GM19099 (cell line): ENCODE measurements around the gene BTBD9.

Experiments used
- POLR2A ChIP-seq: IDR thresholded peaks from 3 replicates; pipeline ENCODE4 v1.6.1; 2011; ENCODE audit warnings: low read depth; ENCODE audit not compliant: insufficient read length; ENCODE audit errors: extremely low read depth

Gene BTBD9

GRCh38 chr6:38467566-38467965 is 172.2 kb downstream of the BTBD9 start:
- no peak for TF ChIP-seq POLR2A

GRCh38 chr6:38460186-38460585 is 179.5 kb downstream of the BTBD9 start:
- no peak for TF ChIP-seq POLR2A

DNA sequence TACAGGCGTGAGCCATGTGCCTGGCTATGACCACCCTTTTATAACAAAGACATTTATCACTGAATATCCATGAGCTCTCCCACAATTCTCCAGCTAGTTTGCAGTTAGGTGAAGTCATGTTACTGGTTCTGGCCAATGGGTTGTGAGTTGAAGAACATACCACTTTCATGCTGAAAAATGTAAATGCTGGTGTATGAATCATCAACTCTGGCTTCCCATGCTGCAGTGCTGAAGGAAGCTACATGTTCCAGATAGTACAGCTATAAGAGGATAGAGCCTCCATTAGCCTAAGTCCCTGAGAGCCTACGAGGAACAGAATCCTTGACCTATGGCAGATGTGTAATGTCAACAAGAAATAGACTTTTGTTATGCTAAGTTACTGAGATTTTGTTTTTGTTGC is 180.4 kb downstream of the BTBD9 start:
- TF ChIP-seq POLR2A = no peak

- no peak for TF ChIP-seq POLR2A
Observed at GRCh38 chr6:38453861-38454260, 185.9 kb downstream of the BTBD9 start.

DNA sequence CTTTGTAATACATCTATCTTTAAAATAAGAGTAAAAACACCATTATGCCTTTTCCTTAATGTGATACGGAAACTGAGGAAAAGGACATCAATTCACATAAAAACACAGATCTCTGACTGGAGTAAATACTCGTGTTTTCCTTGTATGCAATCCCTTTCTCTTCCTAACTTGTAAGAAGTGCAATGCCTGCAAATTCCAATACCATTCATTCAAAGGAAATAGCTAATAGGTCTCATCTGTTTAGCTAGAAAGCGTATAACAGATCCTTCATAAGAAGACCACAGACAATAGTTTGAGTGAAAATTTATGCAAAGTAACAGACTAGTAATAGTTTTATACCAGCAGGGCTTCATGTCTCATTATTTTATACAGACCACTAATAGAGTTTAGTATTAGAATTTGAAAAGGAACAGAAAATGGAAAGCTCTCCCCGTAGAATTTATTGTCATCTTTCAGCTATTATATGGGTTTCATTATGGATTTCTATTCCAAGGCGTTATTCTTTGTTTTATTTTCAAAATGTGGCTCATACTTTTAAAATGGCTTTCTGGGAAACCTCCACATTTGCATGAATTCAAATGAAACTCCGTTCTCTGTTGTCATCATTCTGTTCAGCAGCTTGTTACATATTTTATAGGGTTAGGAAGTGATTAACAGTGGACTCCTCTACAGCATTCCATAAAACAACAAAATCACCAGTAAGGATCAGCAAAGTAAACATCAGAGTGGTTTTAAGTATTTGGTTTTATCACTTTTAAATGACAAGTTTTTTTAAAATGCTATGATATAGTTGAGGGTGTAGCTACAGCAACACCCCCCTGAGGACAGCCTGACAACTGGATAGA is 186.7 kb downstream of the BTBD9 start:
- no peak for TF ChIP-seq POLR2A

DNA sequence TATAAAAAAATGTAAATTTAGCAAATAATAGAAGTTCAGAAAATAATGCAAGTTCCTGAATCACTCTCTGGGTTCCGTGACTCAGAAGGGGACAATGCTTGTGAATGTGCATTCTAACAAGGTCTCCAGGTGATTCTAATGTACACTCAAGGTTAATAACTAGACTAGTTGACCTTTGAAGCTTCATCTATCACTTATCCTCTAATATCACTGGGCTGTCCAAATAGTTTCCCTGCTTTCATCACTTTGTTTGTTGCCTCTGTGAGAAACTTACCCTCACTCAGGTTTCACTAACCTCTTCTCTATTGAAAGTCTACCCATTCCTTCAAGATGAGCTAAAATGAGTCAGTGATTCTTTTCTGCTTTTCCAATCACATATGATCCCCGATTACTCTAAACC is 189.0 kb downstream of the BTBD9 start:
- no peak for TF ChIP-seq POLR2A

- no peak for TF ChIP-seq POLR2A
Observed at GRCh38 chr6:38445925-38446324, 193.8 kb downstream of the BTBD9 start.

DNA sequence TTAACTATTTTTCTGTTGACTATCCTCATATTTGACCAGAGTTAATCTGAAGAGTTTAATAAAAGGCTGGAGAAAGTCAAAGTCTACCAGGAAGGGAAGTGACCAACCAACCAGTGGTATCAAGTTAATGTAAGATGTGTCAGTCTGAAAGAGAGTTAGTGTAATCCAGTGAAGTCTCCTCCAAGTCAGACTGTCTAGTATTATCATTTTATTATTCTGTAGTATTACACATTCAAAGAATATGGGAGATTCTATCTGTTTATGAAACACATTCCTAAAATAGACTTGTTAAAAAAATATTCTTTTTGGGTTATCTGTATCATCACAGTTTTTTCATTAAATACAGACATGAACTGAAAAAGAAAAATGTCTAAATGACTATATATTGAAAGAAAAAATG is 194.4 kb downstream of the BTBD9 start:
- TF ChIP-seq POLR2A = no peak

DNA sequence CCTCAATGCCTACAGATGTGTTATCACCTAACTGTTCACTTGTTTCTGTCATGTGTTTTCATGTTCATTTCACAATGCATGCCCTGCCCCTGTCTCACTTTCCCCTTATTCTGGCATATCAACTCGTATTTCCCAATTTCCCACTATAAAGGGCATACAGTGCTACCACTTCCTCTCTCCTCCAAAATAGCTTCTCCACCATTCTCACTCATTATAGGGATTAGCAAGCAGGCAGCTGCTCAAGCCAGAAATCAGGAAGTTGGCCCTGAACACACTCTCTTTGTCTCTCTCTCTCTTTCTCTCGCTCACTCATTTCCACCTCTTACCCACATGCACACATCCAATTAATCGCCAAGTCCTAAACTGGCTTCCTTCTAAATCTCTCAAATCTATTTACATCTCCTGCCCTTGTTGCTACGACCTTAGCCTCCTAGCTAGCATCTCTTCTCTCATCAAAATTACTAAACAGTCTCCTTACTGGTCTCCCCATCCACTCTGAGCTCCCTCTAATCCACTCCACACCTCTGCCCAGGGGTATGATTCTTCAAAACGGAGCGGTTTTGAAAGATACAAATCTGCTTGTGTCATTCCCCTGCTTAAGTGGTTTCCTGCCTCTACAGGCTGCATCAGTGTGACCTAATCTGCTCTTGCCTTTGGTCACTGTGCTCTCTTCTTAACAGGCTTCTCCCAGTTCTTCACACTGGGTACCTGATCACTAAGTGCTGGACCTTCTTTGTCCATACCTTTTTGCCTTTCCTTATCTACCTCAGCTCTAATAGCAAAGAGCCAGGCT is 196.2 kb downstream of the BTBD9 start:
- no peak for TF ChIP-seq POLR2A

GRCh38 chr6:38438097-38438496 is 201.6 kb downstream of the BTBD9 start:
- TF ChIP-seq POLR2A = no peak

DNA sequence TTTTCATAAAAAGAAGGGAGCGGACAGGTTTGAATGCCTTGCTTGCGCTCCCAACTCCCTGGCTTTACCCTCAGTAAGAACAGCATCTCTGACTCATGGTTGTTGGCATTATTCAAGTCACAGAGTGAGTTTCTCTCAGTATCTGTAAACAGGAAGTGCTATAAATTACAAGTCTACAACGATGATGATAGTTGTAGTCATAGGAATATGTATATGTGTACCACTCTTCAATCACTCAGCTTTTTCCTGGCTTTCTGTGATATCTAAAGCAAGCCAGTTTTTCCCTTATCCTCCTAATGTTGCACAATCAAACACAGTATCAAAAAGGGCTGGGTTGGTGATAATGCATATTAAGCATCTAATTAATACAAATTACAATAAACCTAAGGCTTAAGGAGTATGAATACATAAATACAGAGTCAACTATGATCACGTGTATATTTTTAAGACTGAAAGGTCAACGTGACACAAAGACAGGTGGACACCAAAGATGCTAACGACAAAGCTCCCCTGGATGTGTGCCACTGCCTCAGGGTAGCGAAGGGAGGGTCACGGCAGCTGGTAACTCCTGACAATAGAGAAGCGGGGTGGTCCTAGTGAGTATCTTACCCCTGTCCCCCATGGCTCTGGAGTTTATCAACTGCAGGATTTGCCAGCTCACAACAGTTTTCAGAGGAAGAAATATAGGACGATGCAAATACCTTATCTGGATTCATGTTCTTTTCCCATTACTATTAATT is 202.8 kb downstream of the BTBD9 start:
- no peak for TF ChIP-seq POLR2A

DNA sequence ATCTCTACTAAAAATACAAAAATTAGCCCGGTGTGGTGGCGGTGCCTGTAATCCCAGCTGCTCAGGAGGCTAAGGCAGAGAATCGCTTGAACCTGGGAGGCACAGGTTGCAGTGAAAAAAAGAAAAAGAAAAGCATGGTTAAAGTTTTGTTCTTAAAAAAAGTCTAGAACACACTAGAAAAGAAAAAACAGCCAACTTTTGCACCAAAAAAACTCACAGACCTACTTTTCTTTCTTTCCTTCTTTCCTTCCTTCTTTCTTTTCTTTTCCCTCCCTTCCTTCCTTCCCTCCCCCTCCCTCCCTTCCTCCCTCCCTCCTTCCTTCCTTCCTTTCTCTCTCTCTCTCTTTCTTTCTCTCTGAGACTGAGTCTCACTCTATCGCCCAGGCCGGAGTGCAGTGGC is 204.4 kb downstream of the BTBD9 start:
- no peak for TF ChIP-seq POLR2A

DNA sequence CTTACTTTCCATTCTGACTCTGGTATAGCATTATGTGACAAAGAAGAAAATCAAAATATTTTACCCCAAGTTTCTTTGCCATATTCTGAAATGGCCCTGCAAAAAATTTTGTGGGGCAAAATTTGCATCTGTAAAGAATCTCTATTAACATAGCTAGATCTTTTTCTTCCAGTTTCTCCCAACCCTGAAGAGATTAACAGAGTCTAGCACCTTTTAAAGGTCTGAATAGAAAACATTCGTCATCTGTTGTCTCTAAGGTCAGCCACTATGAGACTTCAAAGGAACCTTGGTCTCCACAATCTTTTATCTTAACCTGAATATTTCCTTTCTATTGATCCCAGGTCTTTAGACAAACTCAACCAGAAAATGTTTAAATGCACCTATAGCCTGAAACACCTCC is 205.7 kb downstream of the BTBD9 start:
- TF ChIP-seq POLR2A = no peak

DNA sequence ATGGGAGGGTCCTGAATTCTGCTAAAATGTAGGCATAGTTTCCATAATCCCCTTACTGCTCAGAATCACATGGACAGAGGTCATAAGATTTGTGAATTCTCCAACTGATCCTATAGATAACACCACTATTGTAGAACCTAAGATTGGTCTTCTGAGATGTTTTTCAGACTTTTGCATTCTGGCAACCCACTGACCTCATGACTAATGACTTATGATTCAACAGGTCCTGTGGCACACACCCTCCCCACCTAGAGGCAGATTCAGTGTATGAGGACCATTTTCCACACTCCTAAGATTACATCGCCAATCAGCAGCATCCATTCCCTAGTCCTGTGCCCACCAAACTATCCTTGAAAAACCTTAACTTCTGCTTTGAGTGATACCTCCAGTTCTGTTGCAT is 207.2 kb downstream of the BTBD9 start:
- no peak for TF ChIP-seq POLR2A

- no peak for TF ChIP-seq POLR2A
Observed at GRCh38 chr6:38432079-38432478, 207.7 kb downstream of the BTBD9 start.
